Gastroesophageal sphincter (tissue), 3 donors: ENCODE measurements around the gene MAP2K6.

ENCODE experiments used
- EP300 ChIP-seq: sonication (generic); formaldehyde crosslinking; IDR thresholded peaks from one replicate; pipeline ENCODE4 v1.6.1; 2017; ENCODE audit warnings: antibody characterized with exemption, mild to moderate bottlenecking
- POLR2A ChIP-seq, 2 donors: fragments of 450-650 bp; IDR thresholded peaks; one replicate each; pipeline ENCODE4 v1.6.1; 2017; ENCODE audit warnings: antibody characterized with exemption in 2 of 2, mild to moderate bottlenecking in 2 of 2, moderate library complexity in 1 of 2
- TF ChIP-seq, protein P1 (sequence below), 4 experiments: fragments of 200-600 bp in 2 of 4; fragments of 450-650 bp in 2 of 4; sonication (generic) in 1 of 4; IDR thresholded peaks; one replicate each; pipeline ENCODE4 v1.5.1; 2017 to 2019; ENCODE audit warnings: antibody characterized with exemption in 4 of 4, mild to moderate bottlenecking in 2 of 4, moderate library complexity in 2 of 4

- TF ChIP-seq, protein P1, sequence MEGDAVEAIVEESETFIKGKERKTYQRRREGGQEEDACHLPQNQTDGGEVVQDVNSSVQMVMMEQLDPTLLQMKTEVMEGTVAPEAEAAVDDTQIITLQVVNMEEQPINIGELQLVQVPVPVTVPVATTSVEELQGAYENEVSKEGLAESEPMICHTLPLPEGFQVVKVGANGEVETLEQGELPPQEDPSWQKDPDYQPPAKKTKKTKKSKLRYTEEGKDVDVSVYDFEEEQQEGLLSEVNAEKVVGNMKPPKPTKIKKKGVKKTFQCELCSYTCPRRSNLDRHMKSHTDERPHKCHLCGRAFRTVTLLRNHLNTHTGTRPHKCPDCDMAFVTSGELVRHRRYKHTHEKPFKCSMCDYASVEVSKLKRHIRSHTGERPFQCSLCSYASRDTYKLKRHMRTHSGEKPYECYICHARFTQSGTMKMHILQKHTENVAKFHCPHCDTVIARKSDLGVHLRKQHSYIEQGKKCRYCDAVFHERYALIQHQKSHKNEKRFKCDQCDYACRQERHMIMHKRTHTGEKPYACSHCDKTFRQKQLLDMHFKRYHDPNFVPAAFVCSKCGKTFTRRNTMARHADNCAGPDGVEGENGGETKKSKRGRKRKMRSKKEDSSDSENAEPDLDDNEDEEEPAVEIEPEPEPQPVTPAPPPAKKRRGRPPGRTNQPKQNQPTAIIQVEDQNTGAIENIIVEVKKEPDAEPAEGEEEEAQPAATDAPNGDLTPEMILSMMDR (IDR thresholded peaks at IDR 0.05) = no peak
- TF ChIP-seq EP300 = no peak
- TF ChIP-seq POLR2A (IDR thresholded peaks at IDR 0.05) = no peak
Measured at GRCh38 chr17:69552986-69553667, 138.6 kb downstream of the MAP2K6 start.
